Limb (tissue), 2 donors: ENCODE results near the gene CRISP3.
A peak's percentile ranks its signal among the peaks of the same experiment; 100 is the strongest.
"Not testable (repeated sequence)": the region's sequence is repeated elsewhere in the genome, so short reads cannot be mapped to it uniquely, and the experiment has no call there.

Experiments
- DNase-seq, 2 donors: peaks; one replicate each; pipeline ENCODE4 v3.0.0-alpha.2; 2016; ENCODE audit errors: extremely low spot score in 2 of 2

The CRISP3 gene

GRCh38 chr6:49744259-49744658 lies at the start of gene CRISP3:
Gene CRISP3, minus strand, starts transcription at chr6:49744388. Its CDS starts 21 bp downstream, at chr6:49744367.
- DNase-seq, result no peak

- no peak for DNase-seq
These were observed 46.2 kb upstream of the CRISP3 start for GRCh38 chr6:49790341-49790740.

DNA sequence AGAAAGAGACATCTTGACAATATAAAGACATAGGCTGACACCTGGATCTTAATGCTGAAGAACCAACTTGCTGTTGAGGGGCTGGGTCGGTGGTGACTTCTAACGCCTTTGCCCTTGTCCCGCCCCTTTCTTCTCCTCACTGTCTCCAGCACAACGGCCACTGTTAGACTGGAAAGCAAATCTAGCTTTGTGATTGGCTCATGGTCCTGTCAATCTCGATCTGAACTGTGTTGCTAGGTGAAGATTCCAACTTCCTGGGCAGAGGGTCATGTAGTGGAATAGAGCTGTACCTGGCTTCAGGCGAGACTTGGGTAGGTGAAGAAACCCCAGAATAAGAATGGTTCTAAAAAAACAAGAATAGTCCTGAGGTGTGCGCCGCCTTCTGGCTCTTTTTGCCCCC lies 43.0 kb upstream of the CRISP3 start, which contains the start of gene PGK2:
Gene PGK2, minus strand, starts transcription at position 110 of the 400 bp plus-strand sequence. Its CDS starts 98 bp downstream, at position 12.
- DNase-seq, result no peak

DNA sequence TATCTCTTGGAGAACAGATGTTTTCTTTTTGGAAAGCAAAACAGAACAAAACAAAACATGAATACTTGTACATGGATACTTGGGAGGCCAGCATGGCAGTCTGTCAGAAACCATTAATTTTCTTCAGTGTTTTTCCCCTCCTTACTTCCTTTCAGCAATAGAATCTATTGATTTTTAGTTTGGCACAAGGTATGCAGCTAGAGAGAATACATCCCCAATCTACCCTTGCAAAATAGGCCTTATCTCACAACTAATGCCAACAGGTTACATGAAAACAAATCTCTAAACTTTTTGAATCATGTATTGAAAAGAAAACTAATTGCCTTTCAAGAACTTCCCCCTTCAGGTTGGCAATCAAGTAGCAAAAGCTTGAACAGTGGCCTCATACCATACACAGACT lies 40.1 kb upstream of the CRISP3 start:
- no peak for DNase-seq

DNA sequence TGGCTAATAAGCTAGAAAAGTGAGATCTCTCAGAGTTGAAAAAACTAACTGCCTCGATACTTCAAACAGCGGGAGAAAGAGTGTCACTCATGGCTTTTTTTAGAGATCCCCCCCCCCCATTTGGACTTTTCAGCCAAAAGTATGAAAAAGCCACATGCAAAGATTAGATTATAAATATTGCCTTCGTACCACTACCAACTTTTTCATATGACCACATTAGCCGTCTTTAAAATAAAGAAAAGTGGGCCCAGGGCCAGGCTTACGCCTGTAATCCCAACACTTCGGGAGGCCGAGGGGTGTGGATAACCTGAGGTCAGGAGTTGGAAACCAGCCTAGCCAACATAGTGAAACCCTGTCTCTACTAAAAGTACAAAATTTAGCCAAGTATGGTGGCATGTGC lies 38.5 kb upstream of the CRISP3 start:
- no peak for DNase-seq

DNA sequence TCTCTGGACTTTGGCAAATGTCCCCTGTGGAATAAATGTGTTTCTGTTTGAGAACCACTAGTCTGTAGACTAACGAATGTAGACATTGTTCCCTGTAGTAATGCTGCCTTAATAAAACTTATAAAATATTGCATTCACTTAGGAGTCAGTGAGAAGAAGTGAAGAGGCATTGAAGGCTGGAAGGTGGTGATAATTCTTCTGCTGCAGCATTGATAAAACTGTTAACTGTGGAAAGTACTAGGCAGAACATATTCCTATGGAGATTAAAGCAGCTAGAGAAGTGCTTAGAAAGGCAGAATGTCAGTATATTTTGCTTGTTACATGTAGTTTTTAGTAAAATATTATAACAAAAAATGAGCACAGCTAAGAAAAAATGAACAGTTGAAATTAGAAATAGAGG lies 38.1 kb upstream of the CRISP3 start:
- DNase-seq, result no peak

GRCh38 chr6:49776444-49776843 lies 32.3 kb upstream of the CRISP3 start:
- DNase-seq, result no peak

DNA sequence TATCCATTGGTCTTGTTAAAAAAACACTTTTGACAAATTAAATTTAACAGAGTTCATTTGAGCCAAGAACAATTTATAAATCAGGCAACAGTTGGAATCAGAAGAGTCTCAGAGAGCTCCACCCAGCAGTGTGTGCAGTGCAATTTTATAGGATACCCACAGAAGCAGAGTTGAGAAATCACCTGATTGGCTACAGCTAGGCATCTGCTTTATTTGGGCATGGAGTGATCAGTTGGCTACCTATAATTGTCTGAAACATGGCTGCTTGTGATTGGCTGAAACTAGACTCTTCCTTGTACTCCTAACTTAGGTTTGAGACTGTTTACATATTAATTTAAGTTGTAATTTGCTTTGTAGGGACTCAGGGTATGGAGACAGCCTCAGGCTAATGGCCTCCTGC lies 30.9 kb upstream of the CRISP3 start:
- DNase-seq, result no peak

GRCh38 chr6:49772285-49772684 lies 28.1 kb upstream of the CRISP3 start:
- DNase-seq, result no peak

- no peak for DNase-seq
These were observed 22.6 kb upstream of the CRISP3 start for GRCh38 chr6:49766762-49767161.

GRCh38 chr6:49764571-49765236 lies 20.5 kb upstream of the CRISP3 start:
- DNase-seq, result no peak

GRCh38 chr6:49743429-49743828 lies 759 bp downstream of the CRISP3 start:
- DNase-seq, result no peak

DNA sequence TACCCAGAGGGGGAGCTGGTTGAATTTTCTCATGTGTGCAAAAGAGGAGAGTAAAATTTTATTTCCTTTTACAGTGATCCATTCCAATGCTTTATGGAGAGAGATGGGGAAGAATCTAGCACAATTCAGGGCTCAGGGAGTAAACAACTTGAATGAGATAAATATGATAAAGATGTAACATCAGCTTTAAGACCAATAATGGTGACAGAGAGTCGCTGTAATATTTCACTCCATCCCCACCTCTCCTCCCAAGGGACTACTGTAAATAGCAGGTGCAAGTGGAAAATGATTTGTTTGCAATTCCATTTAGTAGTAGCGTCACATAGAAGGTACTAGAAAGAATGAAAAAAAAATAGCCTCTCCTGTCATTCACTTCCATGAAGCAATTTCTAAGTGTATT lies 4.8 kb downstream of the CRISP3 start:
- DNase-seq, result no peak

DNA sequence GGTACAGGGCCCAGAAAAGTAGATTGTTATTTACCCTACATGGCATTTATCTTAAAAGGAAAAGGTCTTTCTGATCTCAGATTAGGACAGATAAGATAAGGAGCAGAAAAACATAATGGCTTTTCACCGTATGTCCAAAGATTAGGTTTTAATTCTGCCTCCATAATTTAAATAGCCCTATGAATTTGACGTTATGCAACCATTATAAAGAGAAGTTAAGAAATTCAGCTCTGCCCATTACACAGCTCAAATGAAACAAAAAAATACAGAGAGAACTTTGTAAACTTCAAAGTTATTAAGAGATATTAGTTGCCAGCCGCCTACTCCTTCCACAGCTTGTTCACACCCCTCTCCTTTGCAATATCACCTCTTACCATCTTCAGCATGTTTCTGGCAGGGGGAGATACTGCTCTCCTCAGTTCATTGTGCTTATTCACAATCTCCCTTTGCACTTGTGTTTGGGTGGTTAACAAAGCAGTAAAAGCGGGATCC lies 8.1 kb downstream of the CRISP3 start:
- DNase-seq, result no peak

- no peak for DNase-seq
These were observed 10.5 kb downstream of the CRISP3 start for GRCh38 chr6:49733680-49734079.

- DNase-seq, result no peak
These were observed 11.4 kb downstream of the CRISP3 start for GRCh38 chr6:49732781-49733180.

GRCh38 chr6:49730251-49730650 lies 13.9 kb downstream of the CRISP3 start:
- no peak for DNase-seq

DNA sequence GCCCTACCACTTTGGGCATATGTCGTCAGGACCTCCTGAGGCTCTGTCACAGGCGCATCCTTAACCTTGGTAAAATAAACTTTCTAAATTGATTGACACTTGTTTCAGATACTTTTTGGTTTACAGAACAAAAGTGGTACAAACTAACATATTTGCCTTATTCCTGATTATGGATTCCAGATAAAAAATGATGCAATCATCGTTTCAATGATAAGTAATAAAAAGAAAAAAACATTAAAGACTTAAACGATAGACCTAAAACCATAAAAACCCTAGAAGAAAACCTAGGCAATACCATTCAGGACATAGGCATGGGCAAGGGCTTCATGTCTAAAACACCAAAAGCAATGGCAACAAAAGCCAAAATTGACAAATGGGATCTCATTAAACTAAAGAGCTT lies 20.3 kb downstream of the CRISP3 start:
- DNase-seq, result not testable (repeated sequence)

DNA sequence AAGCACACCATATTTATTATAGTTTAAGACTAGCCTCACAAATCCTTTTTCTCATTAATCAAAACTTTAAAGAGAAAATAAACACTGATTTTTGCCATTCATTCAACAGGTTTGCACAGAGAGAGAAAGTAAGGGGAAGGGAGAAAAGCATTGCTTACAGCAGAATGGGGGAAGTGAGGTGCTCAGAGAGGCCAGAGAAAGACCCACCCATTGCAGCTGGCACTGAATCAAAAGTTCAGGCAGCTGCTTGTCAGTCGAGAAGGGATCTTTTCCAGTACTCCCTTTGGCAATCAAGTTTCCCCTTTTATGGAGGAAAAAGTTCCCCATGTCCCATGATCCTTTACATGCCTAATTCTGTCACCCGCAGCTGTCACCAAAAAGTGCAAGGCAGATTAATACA lies 22.9 kb downstream of the CRISP3 start:
- DNase-seq, result no peak

GRCh38 chr6:49720372-49720771 lies 23.8 kb downstream of the CRISP3 start:
- DNase-seq, result no peak

GRCh38 chr6:49713346-49713745 lies 30.8 kb downstream of the CRISP3 start, which contains the start of gene CRISP2:
Gene CRISP2, minus strand, starts transcription at chr6:49713543. Its CDS starts 4,347 bp downstream, at chr6:49709196.
- DNase-seq, result peak; percentile 5 to 64

- DNase-seq, result no peak
These were observed 45.7 kb downstream of the CRISP3 start for GRCh38 chr6:49698478-49698877.

DNA sequence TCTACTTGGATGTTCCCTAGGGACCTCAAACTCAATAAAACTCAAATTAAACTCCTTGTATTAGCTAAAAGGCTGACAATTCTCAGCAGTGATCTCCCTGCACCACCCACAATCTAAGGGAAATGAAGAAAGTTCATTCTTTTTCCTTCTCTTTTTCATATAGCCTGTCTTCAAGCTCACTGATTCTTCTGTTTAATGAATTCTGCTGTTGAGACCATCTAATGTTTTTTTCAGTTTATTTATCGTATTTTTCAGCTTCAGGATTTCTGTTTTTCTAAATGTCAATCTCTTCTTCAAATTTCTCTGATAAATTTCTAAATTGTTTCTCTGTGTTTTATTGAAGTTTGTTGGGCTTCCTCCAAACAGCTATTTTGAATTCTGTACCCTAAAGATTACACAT lies 50.7 kb downstream of the CRISP3 start:
- no peak for DNase-seq
